ENCODE measurements around the gene GTF2A1.

Gene GTF2A1

DNA sequence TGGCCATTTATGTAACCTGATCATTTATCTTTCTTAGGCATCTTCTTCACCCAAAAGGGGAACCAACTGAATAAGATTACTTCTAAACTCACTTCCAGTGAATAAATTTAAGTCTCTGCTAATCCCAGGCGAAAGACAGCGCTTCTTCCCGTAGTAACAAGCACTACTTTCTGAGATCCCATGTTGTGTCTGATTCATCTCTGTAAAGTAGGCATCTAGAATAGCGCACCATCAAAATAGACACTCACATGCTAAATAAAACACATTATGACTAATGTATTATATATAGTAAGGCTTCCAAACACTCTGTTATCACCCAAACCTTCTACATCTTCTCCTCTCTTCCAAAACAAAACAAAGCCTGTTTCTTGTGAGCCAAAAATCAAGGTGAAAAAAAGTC is 15.1 kb downstream of the GTF2A1 start:
- DNase-seq (ENCODE audit: low read depth): no peak
- TF ChIP-seq CTCF (conservative IDR thresholded peaks at IDR 0.05; ENCODE audit: low read depth, low read length): no peak
- H3K4me3 ChIP-seq (ENCODE audit: low read length): no peak overlapping the region

- DNase-seq (ENCODE audit: low read depth): no peak
- no peak overlapping the region for H3K4me3 ChIP-seq (ENCODE audit: low read length)
- TF ChIP-seq CTCF (conservative IDR thresholded peaks at IDR 0.05; ENCODE audit: low read depth, low read length): no peak
Measured at GRCh38 chr14:81200054-81200453, 20.7 kb downstream of the GTF2A1 start.

- H3K4me3 ChIP-seq (ENCODE audit: low read length): no peak overlapping the region
- no peak for TF ChIP-seq CTCF (conservative IDR thresholded peaks at IDR 0.05; ENCODE audit: low read depth, low read length)
- DNase-seq (ENCODE audit: low read depth): no peak
Measured at GRCh38 chr14:81199084-81199483, 21.7 kb downstream of the GTF2A1 start.

DNA sequence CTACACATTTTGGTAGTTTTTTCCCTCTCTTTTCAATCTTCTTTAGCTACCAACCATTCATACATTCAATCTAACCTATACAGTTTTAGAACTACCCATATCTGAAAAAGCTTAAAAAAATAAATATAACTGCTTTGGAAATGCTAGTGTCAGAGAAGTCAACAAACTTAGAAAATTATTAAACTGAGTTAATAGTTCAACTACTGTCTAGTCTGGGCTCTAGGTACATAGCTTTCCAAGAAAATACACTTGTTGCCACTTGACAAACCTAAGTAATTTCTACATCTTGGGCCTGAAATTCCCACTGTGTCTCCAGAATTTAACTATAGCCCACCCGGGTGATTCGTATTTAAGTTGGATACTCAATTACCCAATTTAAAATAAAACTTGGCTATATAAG is 22.1 kb downstream of the GTF2A1 start:
- no peak overlapping the region for H3K4me3 ChIP-seq (ENCODE audit: low read length)
- no peak for TF ChIP-seq CTCF (conservative IDR thresholded peaks at IDR 0.05; ENCODE audit: low read depth, low read length)
- no peak for DNase-seq (ENCODE audit: low read depth)

DNA sequence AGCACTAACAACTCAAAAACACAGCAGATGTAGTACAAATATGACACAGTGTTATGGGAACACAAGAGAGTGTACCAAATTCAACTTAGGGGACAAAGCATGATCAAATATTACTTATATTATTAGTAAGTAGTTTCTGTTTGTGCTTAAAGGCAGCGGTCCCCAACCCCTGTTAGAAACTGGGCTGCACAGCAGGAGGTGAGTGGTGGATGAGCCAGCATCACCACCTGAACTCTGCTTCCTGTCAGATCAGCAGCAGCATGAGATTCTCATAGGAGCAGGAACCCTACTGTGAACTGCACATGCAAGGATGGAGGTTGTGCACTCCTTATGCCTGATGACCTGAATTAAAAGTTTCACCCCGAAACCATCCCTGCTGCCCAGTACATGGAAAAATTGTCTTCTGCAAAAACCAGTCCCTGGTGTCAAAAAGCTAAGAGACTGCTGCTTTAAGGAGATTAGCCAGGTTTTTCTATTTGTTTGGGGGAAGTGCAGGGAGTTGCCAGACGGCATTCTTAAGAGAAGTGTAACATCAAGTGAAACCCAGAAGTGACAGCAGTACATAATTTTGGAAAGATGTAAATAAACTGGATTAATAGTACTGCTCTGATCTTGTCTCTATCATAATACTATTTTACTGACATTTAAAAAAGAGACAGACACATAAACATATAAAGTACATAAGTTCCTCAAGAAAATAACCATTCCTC is 26.7 kb downstream of the GTF2A1 start:
- no peak for DNase-seq (ENCODE audit: low read depth)
- no peak for TF ChIP-seq CTCF (conservative IDR thresholded peaks at IDR 0.05; ENCODE audit: low read depth, low read length)
- no peak overlapping the region for H3K4me3 ChIP-seq (ENCODE audit: low read length)

DNA sequence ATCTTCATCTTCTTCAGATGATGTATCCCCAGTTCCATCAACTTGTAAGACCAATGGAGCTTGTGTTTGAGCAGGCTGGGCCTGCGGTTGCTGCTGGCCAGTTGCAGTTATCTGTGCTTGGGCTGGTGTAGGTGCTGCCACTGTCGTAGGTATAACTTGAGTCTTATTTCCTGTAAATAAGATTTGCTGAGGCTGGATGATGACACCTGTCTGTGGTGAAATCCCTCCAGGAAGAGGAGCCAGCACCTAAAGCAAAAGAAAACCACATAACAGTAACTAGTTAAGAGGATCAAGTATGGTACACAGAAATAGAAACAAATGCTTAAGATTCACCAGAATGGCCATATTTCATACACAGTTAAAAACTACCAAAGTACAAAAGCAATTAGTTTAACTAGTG is 28.2 kb downstream of the GTF2A1 start:
- no peak overlapping the region for H3K4me3 ChIP-seq (ENCODE audit: low read length)
- DNase-seq (ENCODE audit: low read depth): no peak
- no peak for TF ChIP-seq CTCF (conservative IDR thresholded peaks at IDR 0.05; ENCODE audit: low read depth, low read length)

DNA sequence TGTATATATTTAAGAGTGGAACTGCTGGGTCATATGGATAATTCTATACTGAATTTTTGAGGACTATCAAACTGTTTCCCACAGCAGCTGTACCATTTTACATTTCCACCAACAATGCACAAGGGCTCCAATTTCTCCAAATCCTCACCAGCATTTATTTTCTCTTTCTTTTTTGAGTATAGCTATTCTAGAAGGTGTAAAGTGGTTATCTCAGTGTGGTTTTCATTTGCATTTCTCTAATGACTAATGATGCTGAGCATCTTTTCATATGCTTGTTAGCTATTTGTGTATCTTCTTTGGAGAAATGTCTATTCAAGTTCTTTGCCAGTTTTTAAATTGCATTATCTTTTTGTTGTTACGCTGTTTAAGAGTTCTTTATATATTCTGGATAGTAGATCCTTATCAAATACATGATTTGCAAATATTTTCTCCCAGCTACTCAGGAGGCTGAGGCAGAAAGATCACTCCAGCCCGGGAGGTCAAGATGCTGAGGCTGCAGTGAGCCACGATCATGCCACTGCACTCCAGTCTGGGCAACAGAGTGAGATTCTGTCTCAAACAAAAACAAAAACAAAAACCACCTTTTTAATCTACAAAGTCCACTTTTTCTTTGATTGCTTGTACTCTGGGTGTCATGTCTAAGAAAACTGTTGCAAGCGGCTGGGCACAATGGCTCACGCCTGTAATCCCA is 32.8 kb downstream of the GTF2A1 start:
- TF ChIP-seq CTCF (conservative IDR thresholded peaks at IDR 0.05; ENCODE audit: low read depth, low read length): no peak
- no peak for DNase-seq (ENCODE audit: low read depth)
- H3K4me3 ChIP-seq (ENCODE audit: low read length): no peak overlapping the region

Measured in retinal pigment epithelial cell (primary cell).